ENCODE data around the gene GLOD5. TPM values are rescaled to one million over a fixed set of nuclear protein-coding genes. Genes with fewer than 3 reads are reported as not detected.

GLOD5 gene
- total RNA-seq, 1 experiment from 2014 or later, result not detected

DNA sequence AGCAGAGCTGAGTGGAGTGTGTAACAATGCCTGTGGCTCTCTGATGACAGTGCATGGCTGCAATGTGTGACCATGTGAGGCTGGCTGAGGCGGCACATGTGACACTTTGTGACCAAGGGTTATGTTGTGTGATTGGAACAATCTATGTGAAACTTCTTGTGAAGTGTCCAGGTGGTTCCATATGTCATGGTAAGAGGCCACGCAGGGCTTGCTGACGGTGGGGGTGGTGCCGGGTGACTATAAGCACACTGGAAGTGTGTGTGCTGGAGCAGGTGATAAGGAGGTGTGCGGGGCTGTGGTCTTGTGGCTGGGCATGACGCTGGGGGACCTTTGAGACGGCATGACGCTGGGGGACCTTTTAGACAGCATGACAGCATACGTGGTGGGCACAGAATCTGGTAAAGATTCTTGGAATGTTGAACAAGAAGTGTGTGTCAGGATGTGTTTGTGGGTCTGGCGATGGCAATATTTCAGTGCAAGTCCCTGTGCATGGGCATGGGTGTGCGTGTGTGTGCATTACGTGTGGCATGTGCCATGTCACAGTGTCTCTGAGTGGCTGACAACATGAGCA, 32.9 kb downstream of the GLOD5 start:
- H3K4me3 Mint-ChIP-seq, result no peak overlapping the region
- H3K27me3 Mint-ChIP-seq (ENCODE audit: low read depth), result peaks cover 2% of the 10 kb centered on the region; the same call in 1 of the 2 replicates
- Histone ChIP-seq H3K18ac (ENCODE audit: insufficient read length, low read depth, low read length) (no peak overlapping the region), H2BK5ac (ENCODE audit: insufficient read length, low read length) (no peak overlapping the region), H2AFZ (ENCODE audit: low read length) (no peak overlapping the region), H2BK15ac (ENCODE audit: low read depth, low read length) (no peak overlapping the region), H2AK5ac (ENCODE audit: insufficient read length, low read length) (no peak overlapping the region), H3K27ac (ENCODE audit: insufficient read length, low read depth, low read length) (no peak overlapping the region), H3K9me3 (ENCODE audit: control insufficient read depth, low read depth, low read length) (peaks cover 10% of the 10 kb centered on the region), H3K27me3 (ENCODE audit: insufficient read depth, low read length) (no peaks in the 10 kb centered on the region), H4K91ac (ENCODE audit: insufficient read length, low read depth, low read length) (no peak overlapping the region), H4K20me1 (ENCODE audit: control insufficient read depth, insufficient read depth, insufficient read length) (no peaks in the 10 kb centered on the region), H3T11ph (ENCODE audit: low read length) (no peak overlapping the region), H3K4me2 (ENCODE audit: insufficient read depth, insufficient read length, low read length) (no peak overlapping the region), H3K23ac (ENCODE audit: insufficient read length, low read depth, low read length) (no peak overlapping the region), H2BK12ac (ENCODE audit: insufficient read length, low read depth, low read length) (no peak overlapping the region), H3K56ac (ENCODE audit: insufficient read length, low read depth, low read length) (no peak overlapping the region), H3K4ac (ENCODE audit: low read depth, low read length) (no peak overlapping the region), H3K23me2 (ENCODE audit: insufficient read length, low read depth, low read length, poor library complexity, severe bottlenecking) (no peaks in the 10 kb centered on the region), H2BK20ac (ENCODE audit: low read depth, low read length, poor library complexity, severe bottlenecking) (no peak overlapping the region), H3K9ac (ENCODE audit: extremely low read depth, insufficient read length, low read length) (no peak overlapping the region), H4K5ac (ENCODE audit: insufficient read length, low read depth, low read length) (no peak overlapping the region), H3K14ac (ENCODE audit: insufficient read depth, low read length) (no peak overlapping the region), H2BK120ac (ENCODE audit: low read depth, low read length, poor library complexity, severe bottlenecking) (no peak overlapping the region), H3K79me1 (ENCODE audit: insufficient read depth, low read depth, low read length, poor library complexity, severe bottlenecking) (no peaks in the 10 kb centered on the region), H3K4me1 (ENCODE audit: insufficient read depth, low read length) (no peaks in the 10 kb centered on the region), H3K79me2 (ENCODE audit: insufficient read depth, low read length) (no peaks in the 10 kb centered on the region), H4K8ac (replicated peaks; ENCODE audit: insufficient read length, low read depth, low read length) (no peak overlapping the region)
- peaks cover 68 to 71% of the 10 kb centered on the region in 2 experiments for H3K9me3 Mint-ChIP-seq
- no CpG with 5 or more reads among the region's 12 CpGs for WGBS (ENCODE audit: extremely low coverage, insufficient read length, low lambda C conversion rate)
- peaks cover 0 to 7% (median 4%) of the 10 kb centered on the region in 3 experiments; a peak in 5 of 7 replicates for H3K36me3 Mint-ChIP-seq (ENCODE audit: insufficient read depth in 1 of 3, low read depth in 3 of 3)
- H3K4me1 Mint-ChIP-seq, result no peaks in the 10 kb centered on the region
- no peak overlapping the region; a peak in 1 of 7 replicates for H3K27ac Mint-ChIP-seq
- TF ChIP-seq, protein P1, sequence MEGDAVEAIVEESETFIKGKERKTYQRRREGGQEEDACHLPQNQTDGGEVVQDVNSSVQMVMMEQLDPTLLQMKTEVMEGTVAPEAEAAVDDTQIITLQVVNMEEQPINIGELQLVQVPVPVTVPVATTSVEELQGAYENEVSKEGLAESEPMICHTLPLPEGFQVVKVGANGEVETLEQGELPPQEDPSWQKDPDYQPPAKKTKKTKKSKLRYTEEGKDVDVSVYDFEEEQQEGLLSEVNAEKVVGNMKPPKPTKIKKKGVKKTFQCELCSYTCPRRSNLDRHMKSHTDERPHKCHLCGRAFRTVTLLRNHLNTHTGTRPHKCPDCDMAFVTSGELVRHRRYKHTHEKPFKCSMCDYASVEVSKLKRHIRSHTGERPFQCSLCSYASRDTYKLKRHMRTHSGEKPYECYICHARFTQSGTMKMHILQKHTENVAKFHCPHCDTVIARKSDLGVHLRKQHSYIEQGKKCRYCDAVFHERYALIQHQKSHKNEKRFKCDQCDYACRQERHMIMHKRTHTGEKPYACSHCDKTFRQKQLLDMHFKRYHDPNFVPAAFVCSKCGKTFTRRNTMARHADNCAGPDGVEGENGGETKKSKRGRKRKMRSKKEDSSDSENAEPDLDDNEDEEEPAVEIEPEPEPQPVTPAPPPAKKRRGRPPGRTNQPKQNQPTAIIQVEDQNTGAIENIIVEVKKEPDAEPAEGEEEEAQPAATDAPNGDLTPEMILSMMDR (conservative IDR thresholded peaks at IDR 0.05), result no peak
- DNase-seq, result no peak

All from H9 (cell line).